GM12873 (cell line): ENCODE results near the gene SLC16A12.

Experiments used
- TF ChIP-seq, protein P1 (sequence below): IDR thresholded peaks from 2 replicates; pipeline ENCODE4 v1.5.1; 2012; ENCODE audit warnings: low read depth, mild to moderate bottlenecking, moderate library complexity, low read length, control low read depth; ENCODE audit not compliant: insufficient read depth; ENCODE audit errors: missing control alignments

SLC16A12 gene

DNA sequence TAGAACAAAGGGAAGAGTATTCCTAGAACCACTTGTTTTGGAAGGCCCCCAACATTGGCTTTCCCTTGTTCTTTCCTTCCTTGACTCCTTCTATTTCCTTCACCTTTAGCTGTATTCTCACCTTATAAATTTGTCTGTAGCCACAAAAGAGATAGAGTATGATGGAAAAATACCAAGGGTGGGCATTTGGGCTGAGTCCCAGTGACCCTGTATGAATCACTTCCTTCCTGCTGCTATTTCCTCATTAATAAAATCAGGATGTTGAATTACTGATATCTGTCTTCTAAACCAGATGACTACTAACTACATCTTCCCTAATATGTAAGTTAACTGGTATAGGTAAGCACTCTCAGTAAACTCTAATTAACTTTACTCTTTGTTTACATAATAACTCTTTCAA lies 65.9 kb downstream of the SLC16A12 start:
- TF ChIP-seq, protein P1, sequence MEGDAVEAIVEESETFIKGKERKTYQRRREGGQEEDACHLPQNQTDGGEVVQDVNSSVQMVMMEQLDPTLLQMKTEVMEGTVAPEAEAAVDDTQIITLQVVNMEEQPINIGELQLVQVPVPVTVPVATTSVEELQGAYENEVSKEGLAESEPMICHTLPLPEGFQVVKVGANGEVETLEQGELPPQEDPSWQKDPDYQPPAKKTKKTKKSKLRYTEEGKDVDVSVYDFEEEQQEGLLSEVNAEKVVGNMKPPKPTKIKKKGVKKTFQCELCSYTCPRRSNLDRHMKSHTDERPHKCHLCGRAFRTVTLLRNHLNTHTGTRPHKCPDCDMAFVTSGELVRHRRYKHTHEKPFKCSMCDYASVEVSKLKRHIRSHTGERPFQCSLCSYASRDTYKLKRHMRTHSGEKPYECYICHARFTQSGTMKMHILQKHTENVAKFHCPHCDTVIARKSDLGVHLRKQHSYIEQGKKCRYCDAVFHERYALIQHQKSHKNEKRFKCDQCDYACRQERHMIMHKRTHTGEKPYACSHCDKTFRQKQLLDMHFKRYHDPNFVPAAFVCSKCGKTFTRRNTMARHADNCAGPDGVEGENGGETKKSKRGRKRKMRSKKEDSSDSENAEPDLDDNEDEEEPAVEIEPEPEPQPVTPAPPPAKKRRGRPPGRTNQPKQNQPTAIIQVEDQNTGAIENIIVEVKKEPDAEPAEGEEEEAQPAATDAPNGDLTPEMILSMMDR = no peak

DNA sequence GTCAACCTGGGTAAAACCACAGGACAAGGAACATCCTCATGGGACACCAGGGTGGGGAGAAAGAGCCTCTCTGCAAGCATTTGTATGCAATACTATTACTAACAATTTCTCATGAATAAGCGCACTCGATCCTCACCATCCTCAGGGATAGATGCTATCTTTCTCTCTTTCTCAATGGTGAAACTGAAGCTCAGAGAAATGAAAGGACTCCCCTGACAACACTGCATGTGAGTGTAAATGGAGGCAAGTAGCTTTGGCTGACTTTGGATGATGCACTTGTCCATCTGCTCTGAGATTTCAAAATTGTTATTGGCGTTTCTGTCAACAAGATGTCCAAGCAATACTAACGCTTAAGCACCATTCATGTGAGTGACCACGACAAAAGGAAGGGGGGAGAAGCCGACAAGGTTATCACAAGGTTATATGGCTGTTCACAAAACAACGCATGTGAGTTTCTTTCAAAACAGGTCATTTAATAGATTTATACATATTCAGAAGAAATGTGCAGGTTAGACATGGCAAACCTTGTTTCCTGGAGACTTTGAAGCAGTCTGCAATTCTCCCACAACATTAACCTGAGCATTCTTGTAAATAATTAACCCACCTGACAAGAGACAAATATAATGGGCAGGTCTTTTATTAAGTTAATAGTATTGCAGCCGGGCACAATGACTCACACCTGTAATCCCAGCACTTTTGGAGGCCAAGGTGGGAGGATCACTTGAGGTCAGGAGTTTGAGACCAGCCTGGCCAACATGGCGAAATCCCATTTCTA lies 67.0 kb downstream of the SLC16A12 start:
- TF ChIP-seq, protein P1 = no peak

DNA sequence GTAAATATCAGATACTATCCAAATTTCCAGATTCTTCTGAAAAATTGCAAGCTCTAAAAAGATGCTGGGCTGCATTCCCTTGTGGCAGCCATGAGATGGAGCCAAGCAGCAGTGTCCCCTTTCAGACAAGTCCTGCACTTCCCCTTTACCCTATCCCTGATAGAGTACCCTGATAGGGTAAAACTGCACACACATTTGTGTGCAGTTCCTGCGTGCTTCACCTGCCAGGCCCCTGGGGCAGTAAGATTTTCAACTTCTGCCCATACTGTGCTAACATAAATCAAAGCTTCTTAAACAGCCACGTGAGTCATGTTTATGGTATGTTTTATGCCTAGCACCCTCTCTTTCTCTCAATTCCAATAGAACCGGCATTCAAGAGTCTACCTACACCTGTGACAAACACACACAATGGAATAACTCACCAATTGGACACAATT lies 68.8 kb downstream of the SLC16A12 start:
- TF ChIP-seq, protein P1 = peak; percentile 53

DNA sequence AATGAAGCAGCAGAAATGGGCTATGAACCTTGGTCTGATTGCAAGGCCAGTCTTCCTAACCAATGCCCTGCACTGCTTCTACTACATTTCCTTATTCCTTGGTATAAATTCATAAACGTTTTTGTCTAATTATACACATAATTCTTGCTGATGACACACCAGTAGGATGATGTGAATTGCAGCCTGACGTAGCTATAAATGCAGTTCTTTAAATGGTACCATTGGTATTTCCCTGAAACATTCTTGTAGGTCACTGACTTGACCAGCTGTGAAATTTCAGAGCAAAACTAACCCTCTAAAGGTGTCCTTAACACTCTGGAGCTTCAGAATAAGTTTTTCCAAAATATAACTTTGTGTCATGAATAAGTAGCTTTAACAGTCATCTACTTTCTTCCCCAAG lies 70.2 kb downstream of the SLC16A12 start:
- TF ChIP-seq, protein P1 = no peak

DNA sequence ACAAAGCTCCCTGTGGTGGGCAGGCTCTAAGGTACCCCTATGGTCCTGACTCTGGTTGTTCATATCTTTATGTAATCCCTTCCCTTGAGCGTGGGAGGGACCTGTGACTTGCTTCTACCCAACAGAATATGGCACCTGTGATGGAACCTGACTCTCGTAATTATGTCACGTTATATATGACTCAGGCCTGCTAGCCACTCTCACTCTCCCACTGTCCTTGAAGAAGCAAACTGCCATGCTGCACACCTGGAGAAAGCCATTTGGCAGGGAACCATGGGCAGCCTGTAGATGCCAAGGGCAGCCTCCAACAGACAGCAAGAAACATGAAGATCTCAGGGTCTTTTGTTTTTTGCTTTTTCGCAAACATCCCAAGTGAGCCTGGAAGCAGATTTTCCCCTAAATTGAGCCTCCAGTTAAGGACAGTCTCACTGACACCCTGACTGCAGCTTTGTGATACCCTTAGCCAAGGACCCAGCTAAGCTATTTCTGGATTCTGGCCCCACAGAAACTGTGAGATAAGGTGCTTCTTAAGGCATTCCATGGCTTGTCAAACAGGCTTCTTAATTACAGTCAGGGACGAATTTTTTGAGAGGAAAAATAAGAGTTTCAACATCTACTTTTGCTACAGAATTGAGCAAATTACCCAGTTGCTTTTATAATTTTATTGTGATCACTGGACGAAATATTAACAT lies 71.4 kb downstream of the SLC16A12 start:
- TF ChIP-seq, protein P1 = no peak

DNA sequence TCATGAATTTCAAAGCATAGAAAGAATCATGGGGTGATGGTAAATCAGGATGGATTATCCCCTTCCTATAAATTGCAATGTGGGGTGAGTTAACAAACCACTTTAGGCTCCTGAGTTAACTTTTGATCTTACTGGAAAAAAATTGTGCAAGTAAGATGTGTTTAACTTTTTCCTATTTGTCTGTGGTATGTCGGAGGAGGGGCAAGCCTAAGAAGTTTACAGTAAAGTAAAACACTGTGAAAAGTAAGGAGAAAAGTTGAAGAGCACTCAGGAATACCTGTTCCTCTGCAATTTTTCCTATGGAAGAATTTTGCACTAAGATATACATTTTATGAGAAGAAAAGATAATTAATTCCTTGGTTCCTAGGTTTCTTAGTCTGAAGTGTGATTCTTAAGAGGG lies 76.6 kb downstream of the SLC16A12 start:
- TF ChIP-seq, protein P1 = no peak

DNA sequence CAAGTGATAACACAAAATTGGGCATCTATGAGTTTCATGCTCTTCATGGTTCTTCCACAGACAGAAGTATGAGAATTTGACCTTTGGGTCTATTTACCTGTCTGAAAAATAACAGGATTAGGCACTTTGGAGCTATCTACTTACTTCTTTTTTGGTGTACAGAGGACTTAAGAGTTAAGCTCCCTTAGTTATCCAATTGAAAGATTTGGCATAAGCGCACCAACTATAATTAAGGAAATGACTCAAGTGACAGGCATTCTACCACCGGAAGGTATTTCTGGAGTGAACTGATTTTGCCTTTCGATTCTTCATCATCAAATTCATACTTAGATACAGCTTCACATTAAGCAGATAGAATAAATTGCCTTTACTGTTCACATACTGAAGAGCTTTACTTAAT lies 77.1 kb downstream of the SLC16A12 start:
- TF ChIP-seq, protein P1 = no peak
